Pancreas (tissue), 10 donors: ENCODE measurements around the gene MED25. TPM values are rescaled to one million over a fixed set of nuclear protein-coding genes. Genes with fewer than 3 reads are reported as not detected.

Experiments
- ATAC-seq, 4 donors: fragments of 200-7000 bp; cut with Tn5 transposase; one replicate each; pipeline versions ENCODE4 v1.8.0 to v1.9.1; 2020; ENCODE audit warnings: mild to moderate bottlenecking in 4 of 4, moderate library complexity in 4 of 4
- DNase-seq, 6 donors: peaks; one replicate each; pipeline ENCODE4 v3.0.0-alpha.2; 2020
- FAIRE-seq: peaks from 2 replicates; lab custom pipeline; 2012; peaks lifted over from hg19 to GRCh38; lab: Jason Lieb, UNC
- H3K27ac ChIP-seq, 4 donors: fragments of 200-600 bp; sonication (generic); 1 replicate in 3 of 4; 2 replicates in 1 of 4; pipeline versions ENCODE4 v1.5.0 to v1.8.0; 2020
- H3K27me3 ChIP-seq, 4 donors: fragments of 200-600 bp; one replicate each; pipeline ENCODE4 v1.8.0; 2021
- H3K36me3 ChIP-seq, 3 donors: fragments of 200-600 bp; sonication (generic) in 1 of 3; one replicate each; pipeline versions ENCODE4 v1.5.0 to v1.8.0; 2020 to 2021
- H3K4me1 ChIP-seq, 3 donors: fragments of 200-600 bp; one replicate each; pipeline ENCODE4 v1.8.0; 2021
- H3K4me3 ChIP-seq, 4 donors: fragments of 200-600 bp; sonication (generic) in 2 of 4; one replicate each; pipeline versions ENCODE4 v1.5.0 to v1.8.0; 2020 to 2021
- H3K9me3 ChIP-seq, 4 donors: fragments of 200-600 bp; one replicate each; pipeline ENCODE4 v1.8.0; 2021
- WGBS, 2 donors: extraction: QIAGEN DNeasy Blood & Tissue Kit; methylation state at CpG; one replicate each; pipeline ENCODE4 v1.1.7; 2013; 5-methylcytosine and 5-hydroxymethylcytosine counted together
- intact Hi-C, 3 donors: fragments of 100-400 bp; cut with DNase I; formaldehyde crosslinking; loops; one replicate each; pipeline versions ENCODE4 v1.11.1 to v1.14.2; 2022
- polyA plus RNA-seq, 2 donors: library from polyadenylated mRNA; stranded (reverse); fragments of 200-250 nt; gene quantifications; one replicate each; pipeline ENCODE4 v1.2.3, GENCODE V29; 2013
- total RNA-seq, 6 donors: library from RNA; stranded (reverse); fragmentation: NEBNext Ultra II Directional in 4 of 6; extraction: Animal tissue kit (Norgen Biotek cat#: 25700) in 4 of 6; gene quantifications; one replicate each; pipeline versions ENCODE4 v1.2.1 to v1.2.4, GENCODE V29; 2021 to 2023
- TF ChIP-seq, protein P1 (sequence below), 4 donors: fragments of 200-600 bp; sonication (generic) in 3 of 4; IDR thresholded peaks; one replicate each; pipeline versions ENCODE4 v1.5.0 to v1.8.0; 2021; ENCODE audit warnings: antibody characterized with exemption in 4 of 4
- donor health status: healthy with polysubstance abuse.
- donor health status: DM: no; HTN: no; CAD: no; lungs with moderate emphysema.
- donor health status: DM: no; HTN: no; CAD: no.
- donor health status: control.
- donor health status: control.
- donor health status: Bipolar disorder and iron deficiency.
- donor health status: DM: yes; HTN: yes; CAD: no.
- donor health status: DM: no; HTN: no; CAD: no.
- donor health status: DM: no; HTN: no; CAD: no.
- donor health status: DM: yes; HTN: yes; CAD: no.

The MED25 gene
- total and polyA plus RNA-seq, 8 donors: 19.4 to 60.0 (median 27.8) TPM

DNA sequence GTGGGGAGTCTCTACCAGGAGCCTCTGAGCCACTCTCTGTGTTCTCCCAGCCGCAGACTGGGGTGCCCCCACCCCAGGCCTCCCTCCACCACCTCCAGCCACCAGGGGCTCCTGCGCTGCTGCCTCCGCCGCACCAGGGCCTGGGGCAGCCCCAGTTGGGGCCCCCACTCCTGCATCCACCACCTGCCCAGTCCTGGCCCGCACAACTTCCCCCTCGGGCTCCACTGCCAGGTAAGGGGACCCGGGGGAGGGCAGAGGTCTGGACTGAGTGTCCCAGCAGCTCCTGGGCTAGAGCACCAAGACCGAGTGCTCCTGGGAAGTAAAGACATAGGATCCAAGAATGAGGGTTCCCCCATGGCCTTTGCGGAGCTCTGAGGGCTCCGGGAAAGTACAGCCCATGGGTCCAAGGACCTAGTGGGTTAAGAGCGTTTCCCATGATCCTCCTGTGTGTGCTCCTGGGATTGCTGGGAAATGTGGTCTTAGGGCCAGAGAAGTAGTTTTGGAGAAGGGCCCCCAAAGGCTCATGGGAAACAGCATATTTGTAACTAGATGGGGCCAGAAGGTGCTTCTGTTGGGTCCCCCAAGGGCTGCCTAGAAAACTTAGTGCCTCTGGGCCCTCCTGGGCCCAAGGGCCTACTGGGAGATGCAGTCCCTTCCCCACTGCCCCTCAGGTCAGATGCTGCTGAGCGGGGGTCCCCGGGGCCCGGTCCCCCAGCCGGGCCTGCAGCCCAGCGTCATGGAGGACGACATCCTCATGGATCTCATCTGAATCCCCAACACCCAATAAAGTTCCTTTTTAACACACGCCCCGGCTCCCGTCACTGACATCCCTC lies 18.3 kb downstream of the MED25 start:
- Histone ChIP-seq H3K36me3 (peaks cover 0 to 72% (median 28%) of the 10 kb centered on the region in 3 donors), H3K4me3 (no peak overlapping the region), H3K27me3 (no peaks in the 10 kb centered on the region), H3K9me3 (no peaks in the 10 kb centered on the region), H3K4me1 (no peaks in the 10 kb centered on the region), H3K27ac (no peak overlapping the region)
- intact Hi-C loops: no loop called here
- TF ChIP-seq, protein P1, sequence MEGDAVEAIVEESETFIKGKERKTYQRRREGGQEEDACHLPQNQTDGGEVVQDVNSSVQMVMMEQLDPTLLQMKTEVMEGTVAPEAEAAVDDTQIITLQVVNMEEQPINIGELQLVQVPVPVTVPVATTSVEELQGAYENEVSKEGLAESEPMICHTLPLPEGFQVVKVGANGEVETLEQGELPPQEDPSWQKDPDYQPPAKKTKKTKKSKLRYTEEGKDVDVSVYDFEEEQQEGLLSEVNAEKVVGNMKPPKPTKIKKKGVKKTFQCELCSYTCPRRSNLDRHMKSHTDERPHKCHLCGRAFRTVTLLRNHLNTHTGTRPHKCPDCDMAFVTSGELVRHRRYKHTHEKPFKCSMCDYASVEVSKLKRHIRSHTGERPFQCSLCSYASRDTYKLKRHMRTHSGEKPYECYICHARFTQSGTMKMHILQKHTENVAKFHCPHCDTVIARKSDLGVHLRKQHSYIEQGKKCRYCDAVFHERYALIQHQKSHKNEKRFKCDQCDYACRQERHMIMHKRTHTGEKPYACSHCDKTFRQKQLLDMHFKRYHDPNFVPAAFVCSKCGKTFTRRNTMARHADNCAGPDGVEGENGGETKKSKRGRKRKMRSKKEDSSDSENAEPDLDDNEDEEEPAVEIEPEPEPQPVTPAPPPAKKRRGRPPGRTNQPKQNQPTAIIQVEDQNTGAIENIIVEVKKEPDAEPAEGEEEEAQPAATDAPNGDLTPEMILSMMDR (IDR thresholded peaks at IDR 0.05): no peak
- ATAC-seq (no peak), FAIRE-seq (no peak), DNase-seq (no peak)
- WGBS, 2 donors: 95 to 96% methylated on average over 20 of the region's 20 CpGs

DNA sequence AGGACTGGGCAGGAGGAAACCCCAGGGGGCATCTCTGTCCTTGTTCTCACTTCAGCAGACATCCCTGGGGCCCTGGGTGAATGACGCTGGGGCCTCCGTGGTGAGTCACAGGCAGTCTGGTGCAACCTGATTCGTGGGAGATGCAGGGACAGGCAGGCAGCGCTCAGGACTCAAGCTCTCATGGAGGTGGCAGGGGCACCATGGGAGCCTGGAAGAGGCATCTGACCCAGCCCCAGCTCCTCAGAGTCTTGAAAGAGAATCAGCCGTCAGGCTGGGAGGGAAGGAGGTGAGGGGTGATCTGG lies 18.9 kb downstream of the MED25 start:
- peaks cover 0 to 68% (median 26%) of the 10 kb centered on the region in 3 donors for H3K36me3 ChIP-seq
- FAIRE-seq: no peak
- no peak overlapping the region for H3K27ac ChIP-seq
- no peak overlapping the region for H3K4me3 ChIP-seq
- TF ChIP-seq, protein P1 (IDR thresholded peaks at IDR 0.05): no peak
- 90 to 96% methylated on average over 5 of the region's 5 CpGs for WGBS, 2 donors
- DNase-seq: no peak
- no peaks in the 10 kb centered on the region for H3K27me3 ChIP-seq
- H3K4me1 ChIP-seq: no peaks in the 10 kb centered on the region
- H3K9me3 ChIP-seq: no peaks in the 10 kb centered on the region
- intact Hi-C loops: no loop called here
- ATAC-seq: no peak

DNA sequence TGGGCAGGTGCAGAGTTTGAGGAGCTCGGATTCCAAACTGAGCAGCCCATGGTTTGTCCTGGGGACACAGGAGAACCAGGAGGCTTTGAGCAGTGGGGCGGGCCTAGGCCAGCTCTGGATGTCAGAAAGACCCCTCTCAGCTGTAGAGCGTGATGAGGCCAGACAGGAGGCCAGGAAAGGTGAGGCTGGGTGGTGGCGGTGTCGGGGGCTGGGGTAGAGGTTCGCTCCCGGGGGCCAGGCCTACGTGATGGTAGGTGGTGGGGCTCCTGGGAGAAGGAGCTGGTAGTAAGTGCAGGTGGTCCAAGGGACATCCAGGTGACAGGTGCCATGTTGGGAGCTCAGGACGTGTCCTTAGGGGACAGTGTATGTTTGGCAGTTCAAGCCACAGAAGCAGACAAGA lies 19.3 kb downstream of the MED25 start:
- no peak overlapping the region for H3K4me3 ChIP-seq
- DNase-seq: no peak
- 96 to 97% methylated on average over 9 of the region's 9 CpGs for WGBS, 2 donors
- no peaks in the 10 kb centered on the region for H3K4me1 ChIP-seq
- H3K9me3 ChIP-seq: no peaks in the 10 kb centered on the region
- no peak overlapping the region for H3K27ac ChIP-seq
- no peak for ATAC-seq
- FAIRE-seq: no peak
- intact Hi-C loops: no loop called here
- TF ChIP-seq, protein P1 (IDR thresholded peaks at IDR 0.05): no peak
- H3K36me3 ChIP-seq: peaks cover 0 to 64% (median 22%) of the 10 kb centered on the region in 3 donors
- no peaks in the 10 kb centered on the region for H3K27me3 ChIP-seq

DNA sequence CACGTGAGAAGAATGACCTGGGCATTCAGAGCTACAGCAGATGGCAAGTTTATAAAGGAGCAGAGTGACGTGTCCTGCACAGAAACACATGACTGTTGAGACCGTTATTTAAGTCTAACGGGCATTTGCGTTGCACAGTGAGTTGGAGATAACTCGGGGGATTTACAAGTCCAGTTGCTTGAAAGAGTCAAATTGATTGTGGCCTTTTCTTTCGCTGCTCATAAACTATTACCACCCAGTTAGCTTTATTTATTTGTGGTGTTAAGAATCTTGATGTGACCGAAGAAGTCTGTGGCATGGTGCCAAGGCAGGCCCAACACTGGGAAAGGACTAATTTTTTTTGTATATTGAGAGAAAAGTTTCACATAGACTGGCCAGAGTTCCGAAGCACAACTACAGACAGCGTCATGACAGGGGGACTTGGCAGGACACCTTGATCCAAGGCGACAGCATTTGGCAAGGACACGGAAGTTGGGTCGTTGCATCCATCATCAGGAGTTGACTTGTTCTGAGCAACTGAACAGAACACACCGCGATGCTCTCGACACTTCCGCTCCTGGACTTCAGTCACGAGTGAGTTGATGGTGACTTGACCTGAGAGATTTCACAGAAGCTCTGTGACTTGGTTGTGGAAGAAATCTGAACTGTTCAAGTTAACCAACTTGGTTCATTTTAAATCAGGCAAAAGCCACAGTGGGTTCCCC lies 20.9 kb downstream of the MED25 start:
- Histone ChIP-seq H3K36me3 (peaks cover 0 to 47% (median 21%) of the 10 kb centered on the region in 3 donors), H3K27ac (no peak overlapping the region), H3K27me3 (no peaks in the 10 kb centered on the region), H3K4me1 (no peaks in the 10 kb centered on the region), H3K4me3 (no peak overlapping the region), H3K9me3 (no peaks in the 10 kb centered on the region)
- no peak for ATAC-seq
- TF ChIP-seq, protein P1 (IDR thresholded peaks at IDR 0.05): no peak
- intact Hi-C loops: no loop called here
- WGBS, 2 donors: 87 to 89% methylated on average over 18 of the region's 18 CpGs
- no peak for DNase-seq
- no peak for FAIRE-seq

DNA sequence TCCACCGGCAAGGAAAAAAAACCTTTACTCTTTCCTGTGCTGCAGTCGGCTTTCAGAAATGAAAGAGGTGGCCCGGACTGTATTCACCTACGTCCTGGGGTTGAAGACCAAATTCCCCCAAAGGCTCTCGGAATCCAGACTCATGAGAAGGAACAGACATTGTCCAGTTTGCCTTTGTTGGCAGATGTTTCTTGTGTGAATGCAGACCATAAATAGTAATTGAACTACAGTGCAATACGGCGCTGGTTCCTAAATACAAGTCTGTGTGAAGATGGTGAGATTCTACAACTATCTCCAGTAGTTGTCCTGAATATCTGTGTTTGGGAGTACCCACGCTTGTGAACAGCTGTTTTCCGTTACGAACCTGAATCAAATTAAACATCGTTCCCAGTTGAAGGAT lies 21.6 kb downstream of the MED25 start:
- Histone ChIP-seq H3K27me3 (no peaks in the 10 kb centered on the region), H3K27ac (no peak overlapping the region), H3K36me3 (peaks cover 0 to 41% (median 17%) of the 10 kb centered on the region in 3 donors), H3K4me3 (no peak overlapping the region), H3K9me3 (no peaks in the 10 kb centered on the region), H3K4me1 (no peaks in the 10 kb centered on the region)
- no peak for DNase-seq
- WGBS, 2 donors: 92 to 94% methylated on average over 11 of the region's 11 CpGs
- TF ChIP-seq, protein P1 (IDR thresholded peaks at IDR 0.05): no peak
- no peak for FAIRE-seq
- no peak for ATAC-seq
- intact Hi-C loops: no loop called here
